Loucy (cell line): Measurements from ENCODE around the gene THSD7A.

Experiments used
- CTCF ChIP-seq: fragments of 200-600 bp; sonication (generic); conservative IDR thresholded peaks from 2 replicates; pipeline ENCODE4 v1.5.1; 2014; ENCODE audit warnings: mild to moderate bottlenecking, antibody characterized with exemption, low read length
- EZH2phosphoT487 ChIP-seq: fragments of 200-600 bp; IDR thresholded peaks from 2 replicates; pipeline ENCODE4 v1.6.1; 2018; ENCODE audit warnings: antibody characterized with exemption, mild to moderate bottlenecking, moderate library complexity, borderline replicate concordance

GRCh38 chr7:11620406-11621253 is 211.4 kb downstream of the THSD7A start:
- TF ChIP-seq CTCF (no peak), EZH2phosphoT487 (no peak)
